ENCODE results near the gene ZNF791. TPM values are rescaled to one million over a fixed set of nuclear protein-coding genes. Genes with fewer than 3 reads are reported as not detected.
"Not testable (repeated sequence)": the region's sequence is repeated elsewhere in the genome, so short reads cannot be mapped to it uniquely, and the experiment has no call there.

ZNF791 gene
- total RNA-seq, 6 experiments from 2014 or later, result 18.3 to 21.9 (median 19.0) TPM

GRCh38 chr19:12675940-12676339, 65.2 kb downstream of the ZNF791 start:
- no peaks in the 10 kb centered on the region; the same call in 1 of the 2 replicates for H3K27me3 Mint-ChIP-seq (ENCODE audit: insufficient read depth)
- no peaks in the 10 kb centered on the region for H3K9me3 Mint-ChIP-seq
- no peak for DNase-seq
- peaks cover 27% of the 10 kb centered on the region for H3K36me3 Mint-ChIP-seq (ENCODE audit: low read depth)
- TF ChIP-seq, protein P1, sequence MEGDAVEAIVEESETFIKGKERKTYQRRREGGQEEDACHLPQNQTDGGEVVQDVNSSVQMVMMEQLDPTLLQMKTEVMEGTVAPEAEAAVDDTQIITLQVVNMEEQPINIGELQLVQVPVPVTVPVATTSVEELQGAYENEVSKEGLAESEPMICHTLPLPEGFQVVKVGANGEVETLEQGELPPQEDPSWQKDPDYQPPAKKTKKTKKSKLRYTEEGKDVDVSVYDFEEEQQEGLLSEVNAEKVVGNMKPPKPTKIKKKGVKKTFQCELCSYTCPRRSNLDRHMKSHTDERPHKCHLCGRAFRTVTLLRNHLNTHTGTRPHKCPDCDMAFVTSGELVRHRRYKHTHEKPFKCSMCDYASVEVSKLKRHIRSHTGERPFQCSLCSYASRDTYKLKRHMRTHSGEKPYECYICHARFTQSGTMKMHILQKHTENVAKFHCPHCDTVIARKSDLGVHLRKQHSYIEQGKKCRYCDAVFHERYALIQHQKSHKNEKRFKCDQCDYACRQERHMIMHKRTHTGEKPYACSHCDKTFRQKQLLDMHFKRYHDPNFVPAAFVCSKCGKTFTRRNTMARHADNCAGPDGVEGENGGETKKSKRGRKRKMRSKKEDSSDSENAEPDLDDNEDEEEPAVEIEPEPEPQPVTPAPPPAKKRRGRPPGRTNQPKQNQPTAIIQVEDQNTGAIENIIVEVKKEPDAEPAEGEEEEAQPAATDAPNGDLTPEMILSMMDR (IDR thresholded peaks at IDR 0.05), result no peak
- H3K27ac Mint-ChIP-seq, result no peak overlapping the region
- H3K4me1 Mint-ChIP-seq (ENCODE audit: low read depth), result peaks cover 10% of the 10 kb centered on the region
- no peak overlapping the region for H3K4me3 Mint-ChIP-seq

GRCh38 chr19:12676384-12676792, 65.7 kb downstream of the ZNF791 start:
- Mint-ChIP-seq H3K36me3 (ENCODE audit: low read depth) (peaks cover 30% of the 10 kb centered on the region), H3K27ac (no peak overlapping the region)
- peak; percentile 68 for DNase-seq

DNA sequence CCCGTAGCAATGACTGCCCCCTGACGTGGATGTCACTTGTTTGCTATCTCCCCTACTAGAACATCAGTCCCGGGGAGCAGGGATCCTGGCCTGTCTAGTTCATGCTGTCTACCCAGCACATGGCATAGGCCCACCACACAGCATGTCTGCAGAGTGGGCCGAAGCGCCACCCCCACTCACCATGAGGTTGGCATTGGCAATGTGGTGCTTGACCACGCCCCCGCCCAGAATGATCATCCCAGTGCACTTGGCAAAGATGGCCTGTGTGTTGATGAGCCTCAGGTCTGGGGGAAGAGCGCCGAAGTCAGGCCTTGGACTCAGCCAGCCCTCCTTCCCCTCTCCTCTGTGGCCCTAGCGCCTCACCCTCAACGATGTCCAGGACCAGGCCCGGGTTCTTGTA, 66.2 kb downstream of the ZNF791 start:
- DNase-seq, result no peak
- Mint-ChIP-seq H3K9me3 (no peaks in the 10 kb centered on the region), H3K4me1 (ENCODE audit: low read depth) (peaks cover 11% of the 10 kb centered on the region), H3K4me3 (peak overlapping the region; percentile 23; the same call in 1 of the 2 replicates), H3K36me3 (ENCODE audit: low read depth) (peaks cover 27% of the 10 kb centered on the region), H3K27ac (no peak overlapping the region), H3K27me3 (ENCODE audit: insufficient read depth) (no peaks in the 10 kb centered on the region; the same call in 1 of the 2 replicates)
- TF ChIP-seq, protein P1 (IDR thresholded peaks at IDR 0.05), result no peak

More at GRCh38 chr19:12676384-12676792, 65.7 kb downstream of the ZNF791 start:
- Mint-ChIP-seq H3K4me3 (0 out of 2 replicates have a peak overlapping the region, but pooled peaks have one; percentile 23), H3K9me3 (no peaks in the 10 kb centered on the region), H3K27me3 (ENCODE audit: insufficient read depth) (no peaks in the 10 kb centered on the region; the same call in 1 of the 2 replicates), H3K4me1 (ENCODE audit: low read depth) (peaks cover 14% of the 10 kb centered on the region)
- TF ChIP-seq, protein P1 (IDR thresholded peaks at IDR 0.05), result peak; percentile 95

GRCh38 chr19:12678039-12678438, 67.3 kb downstream of the ZNF791 start:
- H3K36me3 Mint-ChIP-seq (ENCODE audit: low read depth), result peaks cover 23% of the 10 kb centered on the region
- not testable (repeated sequence) for H3K4me3 Mint-ChIP-seq; H3K9me3 Mint-ChIP-seq; H3K4me1 Mint-ChIP-seq (ENCODE audit: low read depth); DNase-seq; H3K27ac Mint-ChIP-seq; H3K27me3 Mint-ChIP-seq (ENCODE audit: insufficient read depth)

- TF ChIP-seq, protein P1 (IDR thresholded peaks at IDR 0.05), result no peak
- no peak overlapping the region for H3K27ac Mint-ChIP-seq
- H3K4me1 Mint-ChIP-seq (ENCODE audit: low read depth), result peaks cover 7% of the 10 kb centered on the region
- peak overlapping the region; percentile 65 for H3K4me3 Mint-ChIP-seq
- peaks cover 25% of the 10 kb centered on the region; the same call in 1 of the 2 replicates for H3K36me3 Mint-ChIP-seq (ENCODE audit: low read depth)
- no peak for DNase-seq
- H3K9me3 Mint-ChIP-seq, result no peaks in the 10 kb centered on the region
- H3K27me3 Mint-ChIP-seq (ENCODE audit: insufficient read depth), result no peaks in the 10 kb centered on the region; the same call in 1 of the 2 replicates
Observed at GRCh38 chr19:12680034-12680433, 69.3 kb downstream of the ZNF791 start.

- peak within 1 kb of the TSS; percentile 84 for H3K27ac Mint-ChIP-seq
- TF ChIP-seq, protein P1 (IDR thresholded peaks at IDR 0.05), result peak; percentile 46
- peak; percentile 96 for DNase-seq
- no peaks in the 10 kb centered on the region for H3K9me3 Mint-ChIP-seq
- H3K4me3 Mint-ChIP-seq, result peak within 1 kb of the TSS; percentile 95
- H3K4me1 Mint-ChIP-seq (ENCODE audit: low read depth), result peaks cover 7% of the 10 kb centered on the region
- H3K27me3 Mint-ChIP-seq (ENCODE audit: insufficient read depth), result peaks cover 1% of the 10 kb centered on the region
- H3K36me3 Mint-ChIP-seq (ENCODE audit: low read depth), result peaks cover 25% of the 10 kb centered on the region; the same call in 1 of the 2 replicates
Observed at GRCh38 chr19:12681074-12681987, 70.6 kb downstream of the ZNF791 start, which contains the start of gene DHPS. DHPS (minus strand) TSS chr19:12681880; CDS start chr19:12681766, 114 bp downstream.
